ENCODE data around the gene SLC25A27. TPM values are rescaled to one million over a fixed set of nuclear protein-coding genes. Genes with fewer than 3 reads are reported as not detected.

Gene SLC25A27
- total and polyA plus RNA-seq, 4 donors, result 2.5 to 24.2 (median 4.9) TPM

- H3K4me3 ChIP-seq (ENCODE audit: low read depth in 1 of 3, low read length in 3 of 3), result no peak overlapping the region
- no peaks in the 10 kb centered on the region for H3K9me3 ChIP-seq (ENCODE audit: control insufficient read depth in 4 of 4, low read length in 3 of 4)
- H3K9ac ChIP-seq (ENCODE audit: low read depth in 1 of 2, low read length in 2 of 2), result no peak overlapping the region
- peak overlapping the region; percentile 43 to 48 for H3K27ac ChIP-seq (ENCODE audit: low read depth in 1 of 2, low read length in 2 of 2)
- WGBS, result 31% methylated on average over 5 of the region's 5 CpGs
- peaks cover 7 to 42% (median 25%) of the 10 kb centered on the region in 4 donors for H3K4me1 ChIP-seq (ENCODE audit: control insufficient read depth in 4 of 4, insufficient read depth in 4 of 4, low read length in 3 of 4)
- no peaks in the 10 kb centered on the region for H3K36me3 ChIP-seq (ENCODE audit: control insufficient read depth in 4 of 4, insufficient read depth in 3 of 4, low read depth in 1 of 4, low read length in 3 of 4)
- no peaks in the 10 kb centered on the region for H3K27me3 ChIP-seq (ENCODE audit: control insufficient read depth in 4 of 4, insufficient read depth in 4 of 4, low read length in 3 of 4)
- DNase-seq (ENCODE audit: low spot score), result no peak
- TF ChIP-seq MAX (IDR thresholded peaks at IDR 0.05) (no peak), RAD21 (IDR thresholded peaks at IDR 0.05) (no peak), HNF4G (IDR thresholded peaks at IDR 0.05) (peak; percentile 15), SP1 (IDR thresholded peaks at IDR 0.05) (peak; percentile 55), YY1 (IDR thresholded peaks at IDR 0.05) (peak; percentile 42), EGR1 (IDR thresholded peaks at IDR 0.05; ENCODE audit: low read depth in 2 of 2) (no peak), ATF3 (IDR thresholded peaks at IDR 0.05) (peak; percentile 71), TAF1 (conservative IDR thresholded peaks at IDR 0.05) (no peak), FOXA1 (IDR thresholded peaks at IDR 0.05) (peak; percentile 34), NR2F2 (IDR thresholded peaks at IDR 0.05) (no peak), CTCF (IDR thresholded peaks at IDR 0.05; ENCODE audit: low read depth, low read length, missing input control) (no peak), GABPA (IDR thresholded peaks at IDR 0.05 in 1 of 2, conservative IDR thresholded peaks at IDR 0.05 in 1 of 2) (no peak), ZBTB33 (IDR thresholded peaks at IDR 0.05) (peak; percentile 50), JUND (IDR thresholded peaks at IDR 0.05) (peak; percentile 88 to 92), HNF4A (conservative IDR thresholded peaks at IDR 0.05) (peak; percentile 76 to 89), FOXA2 (IDR thresholded peaks at IDR 0.05) (peak; percentile 48), REST (IDR thresholded peaks at IDR 0.05) (peak; percentile 11), RXRA (IDR thresholded peaks at IDR 0.05) (peak in 1 of 2 donors; percentile 60)
Measured at GRCh38 chr6:46648869-46649492, 3.8 kb upstream of the SLC25A27 start.
